Brain microvascular endothelial cell (primary cell): ENCODE results near the gene ZFAND3.

Experiments
- DNase-seq: peaks from one replicate; pipeline ENCODE4 v3.0.0-alpha.2; 2020
- H3K27ac ChIP-seq: fragments of 250-450 bp; sonication (Bioruptor Pico); 2 replicates; pipeline ENCODE4 v1.5.1; 2020; ENCODE audit warnings: mild to moderate bottlenecking, moderate library complexity
- H3K27me3 ChIP-seq: fragments of 250-450 bp; sonication (Bioruptor Pico); replicated peaks from 2 replicates; pipeline ENCODE4 v1.5.1; 2020; ENCODE audit warnings: mild to moderate bottlenecking
- H3K36me3 ChIP-seq: fragments of 250-450 bp; sonication (Bioruptor Pico); replicated peaks from 2 replicates; pipeline ENCODE4 v1.5.1; 2020; ENCODE audit warnings: mild to moderate bottlenecking
- H3K4me3 ChIP-seq: 2 replicates; pipeline ENCODE4 v1.5.1; 2011; ENCODE audit warnings: low read depth, mild to moderate bottlenecking, control low read depth, low read length, moderate library complexity
- in situ Hi-C: cut with HindIII; loops from 2 replicates; pipeline ENCODE4 v1.10.0; 2017; ENCODE audit warnings: low sequenced_read_pairs, low pct_ligation_motif_present
- TF ChIP-seq, protein P1 (sequence below): IDR thresholded peaks from 2 replicates; pipeline ENCODE4 v1.5.1; 2011; ENCODE audit warnings: low read depth, mild to moderate bottlenecking, moderate library complexity, low read length, control low read depth, inconsistent platforms; ENCODE audit errors: missing control alignments

Gene ZFAND3

DNA sequence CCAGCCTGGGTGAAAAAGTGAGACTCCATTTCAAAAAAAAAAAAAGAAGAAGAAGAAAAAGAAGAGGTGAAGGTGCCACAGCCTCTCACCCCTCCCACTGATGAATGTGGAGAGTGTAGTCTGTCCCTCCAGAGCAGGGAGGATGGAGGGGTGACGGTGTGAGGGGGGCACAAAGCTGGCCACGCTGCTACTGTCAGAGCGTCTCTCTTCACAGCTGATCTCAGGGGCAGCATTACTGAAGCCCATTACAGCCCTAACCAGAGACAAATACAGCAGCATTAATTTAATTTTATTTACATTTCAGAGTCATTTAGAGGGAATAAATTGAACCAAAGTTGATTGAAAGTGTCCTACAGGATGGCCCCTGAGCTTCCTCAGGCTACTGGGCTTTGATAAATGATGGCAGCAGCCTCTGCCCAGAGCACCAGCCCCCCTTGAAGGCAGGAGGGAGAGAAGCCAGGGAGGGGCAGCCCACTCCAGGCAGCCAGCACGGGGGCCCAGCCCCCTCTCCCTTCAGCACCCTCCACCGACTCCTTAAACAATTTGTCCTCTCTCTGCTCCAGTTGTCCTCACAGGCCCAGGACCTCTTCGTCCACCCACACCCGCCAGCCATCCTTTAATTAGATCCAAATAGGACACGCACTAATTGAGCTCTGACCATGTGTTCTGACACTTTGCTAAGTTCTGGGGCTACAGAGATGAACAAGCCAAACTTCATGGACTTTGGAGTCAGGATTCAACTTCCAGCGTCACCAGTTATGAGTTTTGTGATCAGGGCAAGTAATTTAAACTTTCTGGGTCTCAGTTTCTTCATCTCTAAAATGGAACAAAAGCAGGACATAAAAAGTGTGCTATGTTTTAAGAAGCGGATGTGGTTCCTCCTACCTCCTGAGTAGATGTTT, 18.6 kb upstream of the ZFAND3 start:
- Histone ChIP-seq H3K27ac (no peak overlapping the region), H3K36me3 (no peaks in the 10 kb centered on the region), H3K4me3 (no peak overlapping the region), H3K27me3 (no peaks in the 10 kb centered on the region)
- TF ChIP-seq, protein P1, sequence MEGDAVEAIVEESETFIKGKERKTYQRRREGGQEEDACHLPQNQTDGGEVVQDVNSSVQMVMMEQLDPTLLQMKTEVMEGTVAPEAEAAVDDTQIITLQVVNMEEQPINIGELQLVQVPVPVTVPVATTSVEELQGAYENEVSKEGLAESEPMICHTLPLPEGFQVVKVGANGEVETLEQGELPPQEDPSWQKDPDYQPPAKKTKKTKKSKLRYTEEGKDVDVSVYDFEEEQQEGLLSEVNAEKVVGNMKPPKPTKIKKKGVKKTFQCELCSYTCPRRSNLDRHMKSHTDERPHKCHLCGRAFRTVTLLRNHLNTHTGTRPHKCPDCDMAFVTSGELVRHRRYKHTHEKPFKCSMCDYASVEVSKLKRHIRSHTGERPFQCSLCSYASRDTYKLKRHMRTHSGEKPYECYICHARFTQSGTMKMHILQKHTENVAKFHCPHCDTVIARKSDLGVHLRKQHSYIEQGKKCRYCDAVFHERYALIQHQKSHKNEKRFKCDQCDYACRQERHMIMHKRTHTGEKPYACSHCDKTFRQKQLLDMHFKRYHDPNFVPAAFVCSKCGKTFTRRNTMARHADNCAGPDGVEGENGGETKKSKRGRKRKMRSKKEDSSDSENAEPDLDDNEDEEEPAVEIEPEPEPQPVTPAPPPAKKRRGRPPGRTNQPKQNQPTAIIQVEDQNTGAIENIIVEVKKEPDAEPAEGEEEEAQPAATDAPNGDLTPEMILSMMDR = no peak
- no peak for DNase-seq
- in situ Hi-C loops = no loop called here

DNA sequence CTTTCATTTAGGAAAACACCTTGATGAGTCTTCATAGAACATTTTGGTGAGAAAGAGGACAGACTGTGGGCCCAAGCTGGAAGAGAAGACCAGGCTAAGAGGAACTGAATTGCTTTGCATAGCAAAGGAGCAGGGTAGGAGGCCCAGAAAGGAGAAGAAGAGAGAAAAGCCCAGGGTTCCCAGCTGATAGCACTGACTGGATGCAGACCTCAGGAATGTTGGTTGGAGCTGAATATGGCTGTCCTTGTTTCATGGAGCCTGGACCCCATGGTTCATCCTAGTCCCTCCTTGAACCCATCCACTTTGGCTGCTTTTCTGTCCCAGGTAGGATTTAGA, 18.0 kb upstream of the ZFAND3 start:
- in situ Hi-C loops = no loop called here
- no peak overlapping the region for H3K27ac ChIP-seq
- H3K36me3 ChIP-seq = no peaks in the 10 kb centered on the region
- no peak overlapping the region for H3K4me3 ChIP-seq
- H3K27me3 ChIP-seq = no peaks in the 10 kb centered on the region
- no peak for DNase-seq
- TF ChIP-seq, protein P1 = no peak

DNA sequence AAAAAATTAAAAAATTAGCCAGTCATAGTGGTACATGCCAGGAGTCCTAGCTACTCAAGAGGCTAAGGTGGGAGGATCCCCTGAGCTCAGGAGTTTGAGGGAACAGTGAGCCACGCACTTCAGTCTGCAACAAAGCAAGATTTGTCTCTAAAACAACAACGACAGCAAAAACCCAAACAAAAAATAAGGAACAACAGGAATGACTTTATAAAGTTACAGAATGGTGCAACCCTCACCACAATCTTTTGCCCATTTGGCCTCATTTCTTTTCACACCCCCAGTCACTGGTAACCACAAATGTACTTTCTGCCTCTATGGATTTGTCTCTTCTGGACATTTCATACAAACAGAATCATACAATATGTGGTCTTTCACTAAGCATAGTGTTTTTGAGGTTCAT, 16.7 kb upstream of the ZFAND3 start:
- in situ Hi-C loops = no loop called here
- no peak overlapping the region for H3K27ac ChIP-seq
- H3K27me3 ChIP-seq = peaks cover 2% of the 10 kb centered on the region
- DNase-seq = no peak
- TF ChIP-seq, protein P1 = no peak
- H3K4me3 ChIP-seq = no peak overlapping the region
- no peaks in the 10 kb centered on the region for H3K36me3 ChIP-seq

DNA sequence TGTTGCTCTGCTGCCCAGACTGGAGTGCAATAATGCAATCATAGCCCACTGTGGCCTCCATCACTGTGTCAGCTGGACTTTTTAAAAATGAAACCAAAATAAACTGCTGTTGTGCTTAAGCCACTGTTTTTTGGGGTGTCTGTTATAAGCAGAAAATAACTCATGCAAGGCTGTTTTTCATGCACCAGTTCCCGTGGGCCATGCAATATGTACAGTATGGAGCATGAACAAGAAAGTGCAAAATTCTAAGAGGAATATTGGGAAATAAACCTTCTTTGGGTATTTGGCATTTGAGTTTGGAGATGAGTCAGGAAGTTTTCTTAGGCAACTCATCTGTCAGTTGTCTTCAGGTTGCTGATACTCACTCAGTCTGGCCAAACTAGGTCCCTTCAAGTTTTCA, 14.9 kb upstream of the ZFAND3 start:
- in situ Hi-C loops = no loop called here
- Histone ChIP-seq H3K4me3 (no peak overlapping the region), H3K36me3 (no peaks in the 10 kb centered on the region), H3K27me3 (peaks cover 4% of the 10 kb centered on the region), H3K27ac (no peak overlapping the region)
- TF ChIP-seq, protein P1 = no peak
- DNase-seq = no peak

DNA sequence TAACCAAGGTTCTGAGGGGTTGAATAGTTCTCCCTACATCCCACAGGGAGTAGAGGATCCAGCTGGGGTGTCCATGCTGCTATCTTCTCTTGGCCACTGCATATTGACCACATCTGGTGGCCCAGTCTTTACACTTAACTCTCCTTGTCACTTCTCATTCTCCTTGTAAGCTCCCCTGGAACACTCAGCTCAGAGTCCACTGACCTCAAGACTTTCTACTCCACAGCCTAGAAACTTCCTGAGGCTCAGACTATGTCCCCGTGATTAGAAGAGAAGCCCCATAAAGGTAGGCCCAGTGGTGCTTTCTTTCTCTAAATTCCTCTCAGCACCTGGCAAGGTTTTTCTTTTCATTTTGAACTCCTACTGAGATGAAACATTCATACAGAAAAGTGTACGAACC, 13.3 kb upstream of the ZFAND3 start:
- H3K27ac ChIP-seq = no peak overlapping the region
- in situ Hi-C loops = no loop called here
- H3K27me3 ChIP-seq = peaks cover 4% of the 10 kb centered on the region
- no peak for DNase-seq
- H3K36me3 ChIP-seq = no peaks in the 10 kb centered on the region
- no peak overlapping the region for H3K4me3 ChIP-seq
- TF ChIP-seq, protein P1 = no peak

DNA sequence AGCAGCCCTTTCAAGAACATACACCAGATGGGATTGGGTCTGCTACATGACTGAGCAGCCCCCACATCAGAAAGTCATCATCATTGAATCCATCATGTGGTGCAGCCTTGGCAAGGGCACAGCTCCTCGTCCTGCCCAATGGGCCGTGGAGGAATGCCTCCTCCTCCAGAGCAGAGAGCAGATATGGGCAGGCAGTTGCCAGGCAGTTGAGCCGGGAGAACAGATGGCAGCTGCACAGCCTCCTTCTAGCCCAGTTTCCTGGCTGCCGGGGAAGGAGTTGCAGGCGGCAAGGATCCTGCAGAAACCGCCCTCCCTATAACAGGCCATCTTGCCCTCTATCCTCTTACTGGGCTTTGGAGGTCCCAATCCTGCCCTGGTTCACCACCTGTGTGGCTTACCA, 11.9 kb upstream of the ZFAND3 start:
- H3K27ac ChIP-seq = no peak overlapping the region
- DNase-seq = no peak
- in situ Hi-C loops = no loop called here
- H3K36me3 ChIP-seq = no peaks in the 10 kb centered on the region
- H3K4me3 ChIP-seq = no peak overlapping the region
- peaks cover 4% of the 10 kb centered on the region for H3K27me3 ChIP-seq
- TF ChIP-seq, protein P1 = no peak
